Suprapubic skin (tissue), 4 donors: ENCODE data around the gene CPPED1.

Experiments
- EP300 ChIP-seq: sonication (generic); formaldehyde crosslinking; IDR thresholded peaks from one replicate; pipeline ENCODE4 v1.6.1; 2017; ENCODE audit warnings: antibody characterized with exemption
- POLR2A ChIP-seq, 2 donors: fragments of 450-650 bp; IDR thresholded peaks; one replicate each; pipeline ENCODE4 v1.6.1; 2017; ENCODE audit warnings: antibody characterized with exemption in 2 of 2, mild to moderate bottlenecking in 2 of 2, moderate library complexity in 2 of 2
- POLR2AphosphoS5 ChIP-seq, 3 donors: sonication (generic); formaldehyde crosslinking; IDR thresholded peaks; one replicate each; pipeline ENCODE4 v1.6.1; 2017; ENCODE audit warnings: antibody characterized with exemption in 3 of 3
- TF ChIP-seq, protein P1 (sequence below), 2 donors: fragments of 200-600 bp in 1 of 2; fragments of 450-650 bp in 1 of 2; sonication (generic) in 1 of 2; IDR thresholded peaks; one replicate each; pipeline ENCODE4 v1.5.1; 2016 to 2019; ENCODE audit warnings: antibody characterized with exemption in 2 of 2, mild to moderate bottlenecking in 1 of 2, moderate library complexity in 1 of 2

DNA sequence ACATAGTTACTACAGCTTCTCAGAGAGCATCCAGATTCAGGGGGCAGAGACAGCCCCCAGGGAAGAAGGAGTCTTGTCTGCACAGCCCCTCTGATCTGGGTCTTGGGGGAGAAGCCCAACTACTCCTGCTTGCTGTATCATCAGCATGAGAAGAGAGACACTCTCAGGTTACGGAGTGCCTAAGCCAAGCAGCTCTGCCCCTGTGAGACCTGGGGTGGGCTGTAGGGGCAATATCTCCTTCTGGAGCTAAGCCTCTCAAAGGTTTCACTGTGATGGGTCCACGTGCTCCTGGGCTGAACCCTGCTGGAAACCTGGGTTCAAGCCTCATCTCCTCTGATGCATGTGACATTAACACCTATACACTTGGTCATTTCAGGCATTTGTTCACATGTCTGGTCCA is 123.2 kb downstream of the CPPED1 start:
- TF ChIP-seq, protein P1, sequence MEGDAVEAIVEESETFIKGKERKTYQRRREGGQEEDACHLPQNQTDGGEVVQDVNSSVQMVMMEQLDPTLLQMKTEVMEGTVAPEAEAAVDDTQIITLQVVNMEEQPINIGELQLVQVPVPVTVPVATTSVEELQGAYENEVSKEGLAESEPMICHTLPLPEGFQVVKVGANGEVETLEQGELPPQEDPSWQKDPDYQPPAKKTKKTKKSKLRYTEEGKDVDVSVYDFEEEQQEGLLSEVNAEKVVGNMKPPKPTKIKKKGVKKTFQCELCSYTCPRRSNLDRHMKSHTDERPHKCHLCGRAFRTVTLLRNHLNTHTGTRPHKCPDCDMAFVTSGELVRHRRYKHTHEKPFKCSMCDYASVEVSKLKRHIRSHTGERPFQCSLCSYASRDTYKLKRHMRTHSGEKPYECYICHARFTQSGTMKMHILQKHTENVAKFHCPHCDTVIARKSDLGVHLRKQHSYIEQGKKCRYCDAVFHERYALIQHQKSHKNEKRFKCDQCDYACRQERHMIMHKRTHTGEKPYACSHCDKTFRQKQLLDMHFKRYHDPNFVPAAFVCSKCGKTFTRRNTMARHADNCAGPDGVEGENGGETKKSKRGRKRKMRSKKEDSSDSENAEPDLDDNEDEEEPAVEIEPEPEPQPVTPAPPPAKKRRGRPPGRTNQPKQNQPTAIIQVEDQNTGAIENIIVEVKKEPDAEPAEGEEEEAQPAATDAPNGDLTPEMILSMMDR (IDR thresholded peaks at IDR 0.05): no peak
- TF ChIP-seq POLR2AphosphoS5 (IDR thresholded peaks at IDR 0.05): no peak
- no peak for TF ChIP-seq POLR2A (IDR thresholded peaks at IDR 0.05)
- TF ChIP-seq EP300: no peak
